ENCODE data around the gene PRSS38. TPM values are rescaled to one million over a fixed set of nuclear protein-coding genes. Genes with fewer than 3 reads are reported as not detected.
A peak's percentile ranks its signal among the peaks of the same experiment; 100 is the strongest.

The PRSS38 gene
- total RNA-seq, 1 experiment from 2014 or later, result not detected

DNA sequence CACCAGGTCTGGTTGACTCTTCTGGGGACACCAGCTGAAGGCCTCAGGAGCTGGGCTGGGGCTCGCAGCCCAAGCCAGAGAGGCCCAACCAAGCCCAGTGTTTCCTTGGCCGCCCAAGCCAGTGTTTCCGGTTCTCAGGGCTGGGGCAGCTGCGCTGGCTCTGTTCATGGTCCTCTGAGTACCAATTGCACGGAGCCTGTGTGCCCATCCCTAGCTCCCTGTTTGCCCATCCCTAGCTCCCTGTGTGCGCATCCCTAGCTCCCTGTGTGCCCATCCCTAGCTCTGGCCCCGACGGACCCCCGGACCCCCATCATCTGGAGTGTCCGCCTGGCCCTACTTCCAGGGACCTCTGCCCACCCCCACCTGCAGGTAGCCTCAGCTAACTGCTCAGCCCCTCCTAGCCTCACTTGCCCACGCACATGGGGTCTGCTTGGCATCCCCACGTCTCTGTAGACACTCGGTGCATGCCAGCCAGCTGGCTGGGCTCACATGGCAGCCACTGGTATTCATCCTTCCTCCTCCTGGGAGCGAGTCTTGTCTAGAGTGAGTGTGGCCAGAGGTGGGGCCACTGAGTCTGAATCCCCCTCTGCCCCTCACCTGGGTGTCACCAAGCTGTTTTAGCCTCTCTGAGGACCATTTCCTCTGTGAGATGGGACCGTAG is 68.3 kb downstream of the PRSS38 start:
- 0 out of 2 replicates have a peak, but pooled peaks have one; percentile 16 for ATAC-seq
- TF ChIP-seq, protein P1, sequence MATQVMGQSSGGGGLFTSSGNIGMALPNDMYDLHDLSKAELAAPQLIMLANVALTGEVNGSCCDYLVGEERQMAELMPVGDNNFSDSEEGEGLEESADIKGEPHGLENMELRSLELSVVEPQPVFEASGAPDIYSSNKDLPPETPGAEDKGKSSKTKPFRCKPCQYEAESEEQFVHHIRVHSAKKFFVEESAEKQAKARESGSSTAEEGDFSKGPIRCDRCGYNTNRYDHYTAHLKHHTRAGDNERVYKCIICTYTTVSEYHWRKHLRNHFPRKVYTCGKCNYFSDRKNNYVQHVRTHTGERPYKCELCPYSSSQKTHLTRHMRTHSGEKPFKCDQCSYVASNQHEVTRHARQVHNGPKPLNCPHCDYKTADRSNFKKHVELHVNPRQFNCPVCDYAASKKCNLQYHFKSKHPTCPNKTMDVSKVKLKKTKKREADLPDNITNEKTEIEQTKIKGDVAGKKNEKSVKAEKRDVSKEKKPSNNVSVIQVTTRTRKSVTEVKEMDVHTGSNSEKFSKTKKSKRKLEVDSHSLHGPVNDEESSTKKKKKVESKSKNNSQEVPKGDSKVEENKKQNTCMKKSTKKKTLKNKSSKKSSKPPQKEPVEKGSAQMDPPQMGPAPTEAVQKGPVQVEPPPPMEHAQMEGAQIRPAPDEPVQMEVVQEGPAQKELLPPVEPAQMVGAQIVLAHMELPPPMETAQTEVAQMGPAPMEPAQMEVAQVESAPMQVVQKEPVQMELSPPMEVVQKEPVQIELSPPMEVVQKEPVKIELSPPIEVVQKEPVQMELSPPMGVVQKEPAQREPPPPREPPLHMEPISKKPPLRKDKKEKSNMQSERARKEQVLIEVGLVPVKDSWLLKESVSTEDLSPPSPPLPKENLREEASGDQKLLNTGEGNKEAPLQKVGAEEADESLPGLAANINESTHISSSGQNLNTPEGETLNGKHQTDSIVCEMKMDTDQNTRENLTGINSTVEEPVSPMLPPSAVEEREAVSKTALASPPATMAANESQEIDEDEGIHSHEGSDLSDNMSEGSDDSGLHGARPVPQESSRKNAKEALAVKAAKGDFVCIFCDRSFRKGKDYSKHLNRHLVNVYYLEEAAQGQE (IDR thresholded peaks at IDR 0.05; ENCODE audit: insufficient read depth in 1 of 2, low read depth in 2 of 2, low read length in 1 of 2), result no peak
- TF ChIP-seq, protein P2, sequence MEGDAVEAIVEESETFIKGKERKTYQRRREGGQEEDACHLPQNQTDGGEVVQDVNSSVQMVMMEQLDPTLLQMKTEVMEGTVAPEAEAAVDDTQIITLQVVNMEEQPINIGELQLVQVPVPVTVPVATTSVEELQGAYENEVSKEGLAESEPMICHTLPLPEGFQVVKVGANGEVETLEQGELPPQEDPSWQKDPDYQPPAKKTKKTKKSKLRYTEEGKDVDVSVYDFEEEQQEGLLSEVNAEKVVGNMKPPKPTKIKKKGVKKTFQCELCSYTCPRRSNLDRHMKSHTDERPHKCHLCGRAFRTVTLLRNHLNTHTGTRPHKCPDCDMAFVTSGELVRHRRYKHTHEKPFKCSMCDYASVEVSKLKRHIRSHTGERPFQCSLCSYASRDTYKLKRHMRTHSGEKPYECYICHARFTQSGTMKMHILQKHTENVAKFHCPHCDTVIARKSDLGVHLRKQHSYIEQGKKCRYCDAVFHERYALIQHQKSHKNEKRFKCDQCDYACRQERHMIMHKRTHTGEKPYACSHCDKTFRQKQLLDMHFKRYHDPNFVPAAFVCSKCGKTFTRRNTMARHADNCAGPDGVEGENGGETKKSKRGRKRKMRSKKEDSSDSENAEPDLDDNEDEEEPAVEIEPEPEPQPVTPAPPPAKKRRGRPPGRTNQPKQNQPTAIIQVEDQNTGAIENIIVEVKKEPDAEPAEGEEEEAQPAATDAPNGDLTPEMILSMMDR (IDR thresholded peaks at IDR 0.05), result no peak
- TF ChIP-seq TCF7L2 (IDR thresholded peaks at IDR 0.05; ENCODE audit: low read depth, low read length) (no peak), SIN3A (IDR thresholded peaks at IDR 0.05; ENCODE audit: borderline replicate concordance, insufficient read depth, low read depth, low read length) (no peak), POLR2AphosphoS5 (IDR thresholded peaks at IDR 0.05; ENCODE audit: low read depth, low read length) (no peak)
- H3K36me3 ChIP-seq (ENCODE audit: control insufficient read depth, insufficient read depth, low read length), result no peaks in the 10 kb centered on the region
- intact Hi-C loops (cut with micrococcal nuclease; ENCODE audit: unreplicated experiment), result no loop called here
- H3K4me1 ChIP-seq (ENCODE audit: control insufficient read depth, insufficient read depth, low read length), result peaks cover 14% of the 10 kb centered on the region
- CTCF ChIA-PET, result no interaction called here
- H3K9me3 ChIP-seq (ENCODE audit: control insufficient read depth, insufficient read depth, low read depth, low read length), result no peaks in the 10 kb centered on the region
- no peak overlapping the region for H3K27ac ChIP-seq (ENCODE audit: low read length)
- no peak overlapping the region for H3K4me3 ChIP-seq (ENCODE audit: low read depth in 2 of 2, low read length in 2 of 2)
- POLR2A ChIA-PET, result no interaction called here
- DNase-seq (ENCODE audit: low read depth, low spot score), result no peak
- peaks cover 4% of the 10 kb centered on the region; the same call in 1 of the 2 replicates for H3K27me3 ChIP-seq (ENCODE audit: control insufficient read depth, insufficient read depth, low read length)
- in situ Hi-C loops (cut with HindIII; ENCODE audit: low pct_unique_long_range_greater_than_20kb, low sequenced_read_pairs), result no loop called here
- no TSS peak for BruUV-seq (replicated peaks)

DNA sequence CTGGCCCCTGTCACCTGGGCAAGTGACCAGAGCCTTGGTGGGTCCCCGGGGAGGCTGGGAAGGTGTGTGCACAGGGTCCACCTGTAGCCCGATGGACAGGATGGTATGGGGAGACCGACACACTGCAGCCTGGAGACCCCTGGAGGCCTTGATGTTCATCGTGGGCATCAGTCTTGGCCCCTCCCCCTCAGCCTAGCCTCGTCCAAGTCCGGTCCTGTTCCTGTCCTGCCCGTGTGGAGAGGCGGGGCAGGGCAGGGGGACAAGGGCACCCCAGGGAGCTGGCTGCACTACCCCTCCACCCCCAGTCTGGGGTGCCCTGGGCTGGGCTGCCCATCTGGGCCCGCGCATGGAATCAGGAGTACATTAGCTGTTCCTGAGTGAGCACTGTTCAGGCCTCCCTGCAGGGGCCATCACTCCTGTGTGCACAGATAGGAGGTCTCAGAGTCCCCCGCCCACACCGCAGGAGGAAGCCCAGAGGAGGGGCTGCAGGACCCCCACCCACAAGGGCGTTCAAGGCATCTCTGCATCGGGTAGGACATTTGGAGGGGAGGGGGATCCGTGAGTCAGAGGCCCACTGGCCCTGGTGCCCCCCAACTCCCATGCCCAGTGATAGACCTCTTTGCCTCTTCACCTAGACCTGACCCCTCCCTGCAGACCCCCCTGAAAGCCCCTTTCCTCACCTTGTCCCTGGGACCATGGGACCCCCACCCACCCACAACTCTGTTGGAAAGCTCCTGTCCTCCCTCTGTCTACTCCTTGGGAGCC is 69.1 kb downstream of the PRSS38 start:
- no peak for DNase-seq (ENCODE audit: low read depth, low spot score)
- no peaks in the 10 kb centered on the region for H3K9me3 ChIP-seq (ENCODE audit: control insufficient read depth, insufficient read depth, low read depth, low read length)
- no peak for ATAC-seq
- TF ChIP-seq, protein P1 (IDR thresholded peaks at IDR 0.05; ENCODE audit: insufficient read depth in 1 of 2, low read depth in 2 of 2, low read length in 1 of 2), result no peak
- TF ChIP-seq TCF7L2 (IDR thresholded peaks at IDR 0.05; ENCODE audit: low read depth, low read length), result no peak
- no peak for TF ChIP-seq POLR2AphosphoS5 (IDR thresholded peaks at IDR 0.05; ENCODE audit: low read depth, low read length)
- TF ChIP-seq SIN3A (IDR thresholded peaks at IDR 0.05; ENCODE audit: borderline replicate concordance, insufficient read depth, low read depth, low read length), result no peak
- TF ChIP-seq, protein P2 (IDR thresholded peaks at IDR 0.05), result no peak
- CTCF ChIA-PET, result no interaction called here
- no peak overlapping the region for H3K27ac ChIP-seq (ENCODE audit: low read length)
- H3K27me3 ChIP-seq (ENCODE audit: control insufficient read depth, insufficient read depth, low read length), result no peaks in the 10 kb centered on the region
- intact Hi-C loops (cut with micrococcal nuclease; ENCODE audit: unreplicated experiment) (no loop called here), in situ Hi-C loops (cut with HindIII; ENCODE audit: low pct_unique_long_range_greater_than_20kb, low sequenced_read_pairs) (no loop called here)
- no peak overlapping the region for H3K4me3 ChIP-seq (ENCODE audit: low read depth in 2 of 2, low read length in 2 of 2)
- H3K36me3 ChIP-seq (ENCODE audit: control insufficient read depth, insufficient read depth, low read length), result no peaks in the 10 kb centered on the region
- peaks cover 14% of the 10 kb centered on the region for H3K4me1 ChIP-seq (ENCODE audit: control insufficient read depth, insufficient read depth, low read length)
- POLR2A ChIA-PET, result no interaction called here
- no TSS peak for BruUV-seq (replicated peaks)
